C4-2B (cell line): ENCODE data around the gene REXO1.

Experiments
- CTCF ChIP-seq: fragments of 450-650 bp; conservative IDR thresholded peaks from 2 replicates; pipeline ENCODE4 v1.5.1; 2017; ENCODE audit warnings: mild to moderate bottlenecking
- ZFX ChIP-seq: fragments of 450-650 bp; IDR thresholded peaks from 2 replicates; pipeline ENCODE4 v1.6.1; 2017

- TF ChIP-seq CTCF (no peak), ZFX (no peak)
Measured at GRCh38 chr19:1865172-1866010, 17.1 kb upstream of the REXO1 start.
